Measurements from ENCODE around the gene PRKCB.

Gene PRKCB

GRCh38 chr16:23974223-23974622 lies 138.4 kb downstream of the PRKCB start:
- no peak for DNase-seq

- DNase-seq, result no peak
Observed at GRCh38 chr16:23975293-23975692, 139.5 kb downstream of the PRKCB start.

GRCh38 chr16:23976091-23976490 lies 140.3 kb downstream of the PRKCB start:
- DNase-seq, result no peak

- DNase-seq, result no peak
Observed at GRCh38 chr16:23976524-23976923, 140.7 kb downstream of the PRKCB start.

DNA sequence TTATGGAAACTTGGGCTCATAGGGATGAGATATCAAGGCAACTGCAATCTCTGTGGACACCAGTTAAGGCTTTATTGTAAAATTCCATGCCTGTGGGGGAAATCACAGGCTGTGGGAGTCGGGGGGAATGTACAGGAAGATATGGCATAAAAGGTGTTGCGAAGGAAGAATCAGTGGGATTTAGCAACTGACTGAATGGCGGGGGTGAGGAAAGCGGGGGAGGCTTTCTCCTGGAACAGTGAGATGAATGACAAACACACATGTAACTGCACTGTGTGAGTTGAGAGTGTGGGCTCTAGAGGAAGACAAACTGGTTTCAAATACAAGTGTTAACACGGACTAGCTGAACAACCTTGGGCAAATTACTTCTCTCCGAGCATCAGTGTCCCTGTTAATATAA lies 143.7 kb downstream of the PRKCB start:
- DNase-seq, result no peak

DNA sequence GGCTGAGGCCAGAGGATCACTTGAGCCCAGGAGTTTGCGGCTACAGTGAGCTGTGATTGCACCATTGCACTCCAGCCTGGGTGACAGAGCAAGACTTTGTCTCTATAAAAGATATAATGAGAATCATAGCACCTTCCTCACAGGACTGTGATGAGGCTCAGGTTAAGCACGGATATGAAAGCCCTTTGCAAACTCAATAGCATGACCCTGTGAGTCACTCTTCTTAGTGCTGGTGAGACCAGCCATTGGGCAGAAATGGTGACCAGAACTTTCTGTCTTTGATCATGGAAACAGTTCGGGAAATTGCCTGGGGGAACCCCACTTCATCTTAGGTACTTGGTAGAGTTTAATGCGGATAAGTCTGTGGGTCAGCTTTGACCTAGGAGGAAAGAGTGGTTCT lies 144.2 kb downstream of the PRKCB start:
- DNase-seq, result no peak

DNA sequence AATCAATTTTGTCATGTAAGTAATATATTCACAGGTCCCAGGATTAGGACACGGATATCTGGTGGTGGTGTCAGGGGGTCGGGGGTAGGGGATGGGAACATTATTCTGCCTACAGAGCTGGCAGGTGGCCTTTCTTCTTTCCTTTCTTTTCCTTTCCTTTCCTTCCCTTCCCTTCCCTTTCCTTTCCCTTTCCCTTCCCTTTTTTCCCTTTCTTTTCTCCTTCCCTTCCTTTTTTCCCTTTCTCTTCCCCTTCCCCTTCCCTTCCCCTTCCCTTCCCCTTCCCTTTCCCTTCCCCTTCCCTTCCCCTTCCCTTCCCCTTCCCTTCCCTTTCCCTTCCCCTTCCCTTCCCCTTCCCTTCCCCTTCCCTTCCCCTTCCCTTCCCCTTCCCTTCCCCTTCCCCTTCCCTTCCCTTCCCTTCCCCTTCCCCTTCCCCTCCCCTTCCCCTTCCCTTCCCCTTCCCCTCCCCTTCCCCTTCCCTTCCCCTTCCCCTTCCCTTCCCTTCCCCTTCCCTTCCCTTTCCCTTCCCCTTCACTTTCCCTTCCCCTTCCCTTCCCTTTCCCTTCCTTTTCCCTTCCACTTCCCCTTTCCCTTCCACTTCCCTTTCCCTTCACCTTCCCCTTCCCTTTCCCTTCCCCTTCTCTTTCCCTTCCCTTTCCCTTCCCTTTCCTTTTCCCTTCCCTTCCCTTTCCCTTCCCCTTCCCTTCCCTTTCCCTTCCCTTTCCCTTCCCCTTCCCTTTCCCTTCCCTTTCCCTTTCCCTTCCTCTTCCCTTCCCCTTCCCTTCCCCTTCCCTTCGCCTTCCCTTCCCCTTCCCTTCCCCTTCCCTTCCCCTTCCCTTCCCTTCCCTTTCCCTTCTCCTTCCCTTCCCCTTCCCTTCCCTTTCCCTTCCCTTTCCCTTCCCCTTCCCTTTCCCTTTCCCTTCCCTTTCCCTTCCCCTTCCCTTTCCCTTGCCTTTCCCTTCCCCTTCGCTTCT lies 145.9 kb downstream of the PRKCB start:
- no peak for DNase-seq

GRCh38 chr16:23986455-23986854 lies 150.7 kb downstream of the PRKCB start:
- no peak for DNase-seq

GRCh38 chr16:23987443-23987842 lies 151.7 kb downstream of the PRKCB start:
- DNase-seq, result no peak

DNA sequence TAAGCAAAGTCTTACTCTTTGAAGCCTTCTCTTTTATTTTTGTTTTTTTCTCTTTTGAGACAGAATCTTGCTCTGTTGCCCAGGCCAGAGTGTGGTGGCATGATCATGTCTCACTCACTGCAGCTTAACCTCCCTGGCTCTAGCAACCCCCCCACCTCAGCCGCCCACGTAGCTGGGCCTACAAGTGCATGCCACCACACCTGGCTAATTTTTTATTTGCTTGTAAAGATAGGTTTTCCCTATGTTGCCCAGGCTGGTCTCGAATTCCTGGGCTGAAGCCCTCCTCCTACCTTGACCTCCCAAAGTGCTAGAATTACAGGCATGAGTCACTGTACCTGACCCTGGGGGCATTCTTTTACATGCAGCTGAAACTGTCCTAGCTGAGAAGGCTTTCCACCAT lies 154.7 kb downstream of the PRKCB start:
- DNase-seq, result no peak

DNA sequence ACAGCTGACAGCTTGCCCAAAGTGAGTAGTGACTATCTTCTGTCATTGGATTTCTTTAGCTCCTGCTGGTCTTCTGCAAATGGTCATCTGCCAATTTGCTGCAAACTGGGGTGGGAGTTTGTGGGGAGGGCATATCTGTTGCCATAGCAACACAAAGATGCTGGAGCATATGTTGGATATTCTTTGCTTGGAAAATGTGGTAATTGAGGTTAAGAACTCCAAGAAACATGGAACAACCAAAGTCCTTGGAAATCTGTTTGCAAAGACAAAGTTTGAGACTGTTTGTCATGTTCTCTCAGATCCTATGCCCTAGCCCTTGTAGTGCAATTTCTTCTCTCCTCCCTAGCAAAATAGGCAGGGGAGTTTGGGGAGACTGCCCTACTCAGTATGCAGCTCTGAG lies 155.3 kb downstream of the PRKCB start:
- no peak for DNase-seq

- DNase-seq, result no peak
Observed at GRCh38 chr16:23994615-23995014, 158.8 kb downstream of the PRKCB start.

DNA sequence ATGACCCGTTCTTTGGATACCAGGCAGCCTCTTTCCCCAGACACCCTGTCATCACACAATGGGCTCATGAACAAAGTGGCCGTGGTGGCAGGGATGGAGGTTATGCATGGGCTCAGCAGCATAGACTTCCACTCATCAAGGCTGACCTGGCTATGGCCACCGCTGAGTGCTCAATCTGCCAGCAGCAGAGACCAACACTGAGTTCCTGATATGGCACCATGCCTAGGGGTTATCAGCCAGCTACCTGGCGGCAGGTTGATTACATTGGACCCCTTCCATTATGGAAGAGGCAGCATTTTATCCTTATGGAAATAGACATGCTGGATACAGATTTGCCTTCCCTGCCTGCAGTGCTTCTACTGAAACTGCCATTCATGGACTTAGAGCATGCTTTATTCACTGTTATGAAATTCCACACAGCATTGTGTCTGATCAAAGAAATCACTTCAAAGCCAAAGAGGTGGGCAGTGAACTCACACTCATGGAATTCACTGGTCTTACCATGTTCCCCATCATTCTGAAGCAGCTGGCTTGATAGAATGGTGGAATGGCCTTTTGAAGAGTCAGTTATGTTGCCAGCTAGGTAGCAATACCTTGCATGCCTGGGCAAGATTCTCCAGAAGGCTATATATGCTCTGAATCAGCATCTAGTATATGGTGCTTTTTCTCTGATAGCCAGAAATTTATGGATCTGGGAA lies 160.6 kb downstream of the PRKCB start:
- no peak for DNase-seq

DNA sequence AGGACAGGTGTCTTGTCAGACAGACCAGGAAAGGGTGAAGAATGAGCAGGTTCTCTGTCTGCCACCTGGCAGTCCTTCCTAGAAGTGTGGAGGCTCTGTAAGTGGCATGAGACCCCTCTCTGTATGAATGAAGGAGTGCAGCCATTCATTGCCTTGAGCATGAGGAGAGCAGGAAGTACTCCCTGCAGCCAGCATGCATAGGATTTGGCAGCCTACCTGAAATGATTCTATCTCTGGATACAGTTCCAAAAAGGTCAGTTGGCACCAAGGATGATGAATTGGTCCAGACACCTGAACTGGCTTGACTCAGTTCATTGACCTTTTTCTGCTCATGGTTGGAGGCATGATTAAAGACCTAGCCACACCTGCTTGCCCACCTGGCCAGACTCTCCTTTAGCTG lies 163.0 kb downstream of the PRKCB start:
- DNase-seq, result no peak

DNA sequence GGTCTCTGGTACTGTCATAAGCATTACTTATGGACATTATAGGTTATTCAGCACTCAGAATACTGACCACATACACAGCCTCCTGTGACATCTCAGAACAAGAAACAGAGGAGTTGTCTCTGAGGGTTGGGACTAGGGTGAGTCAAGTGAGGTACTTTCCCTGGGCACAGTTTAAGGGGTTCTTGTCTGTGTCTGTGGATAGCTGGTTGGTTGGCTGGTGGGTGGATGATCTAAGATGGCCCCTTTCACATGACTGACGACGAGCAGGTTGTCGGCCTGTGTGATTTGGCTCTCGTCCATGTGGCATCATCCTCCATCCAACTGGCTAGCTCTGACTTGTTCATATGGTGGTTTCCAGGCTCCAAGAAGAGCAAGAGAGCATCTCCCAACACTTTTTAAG lies 163.9 kb downstream of the PRKCB start:
- DNase-seq, result peak; percentile 51

- DNase-seq, result no peak
Observed at GRCh38 chr16:24001710-24002109, 165.9 kb downstream of the PRKCB start.

DNA sequence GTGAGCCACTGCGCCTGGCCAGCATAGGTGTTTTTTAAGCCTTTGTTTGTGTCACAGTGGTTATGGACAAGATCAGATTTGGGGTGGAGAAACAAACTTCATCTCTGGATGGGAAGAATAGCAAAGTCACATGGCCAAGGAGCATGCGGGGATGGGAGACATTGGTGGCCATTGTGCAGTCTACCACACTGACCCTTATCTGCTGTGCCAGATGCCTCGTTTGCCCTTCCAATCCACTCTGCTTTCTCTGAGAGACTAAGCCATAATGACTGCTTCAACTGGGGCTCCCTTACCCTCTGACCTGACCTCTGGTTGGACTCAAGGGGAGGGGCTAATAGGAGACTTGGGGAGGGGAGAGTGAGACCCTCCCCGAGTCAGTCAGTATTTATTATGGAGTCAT lies 166.8 kb downstream of the PRKCB start:
- DNase-seq, result no peak

- DNase-seq, result no peak
Observed at GRCh38 chr16:24005577-24005976, 169.8 kb downstream of the PRKCB start.

DNA sequence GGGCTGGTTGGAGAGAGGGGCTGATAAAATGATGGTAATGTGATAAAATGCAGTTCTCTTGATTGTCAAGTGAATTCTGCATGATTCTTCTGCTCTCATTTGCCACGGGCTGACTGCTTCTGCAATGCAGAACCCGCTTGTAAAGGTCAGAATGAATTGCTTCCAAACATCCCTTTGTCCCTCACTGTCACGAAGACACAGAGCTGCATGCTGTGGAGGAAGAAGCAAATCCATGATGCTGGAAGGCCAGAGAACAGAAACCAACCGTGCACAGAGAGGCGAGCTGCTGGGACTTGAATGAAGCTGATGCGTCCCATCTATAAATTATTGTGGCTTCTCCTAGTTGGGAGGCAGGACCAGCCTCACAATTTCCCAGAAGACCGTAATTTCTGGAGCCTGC lies 171.6 kb downstream of the PRKCB start:
- DNase-seq, result no peak

DNA sequence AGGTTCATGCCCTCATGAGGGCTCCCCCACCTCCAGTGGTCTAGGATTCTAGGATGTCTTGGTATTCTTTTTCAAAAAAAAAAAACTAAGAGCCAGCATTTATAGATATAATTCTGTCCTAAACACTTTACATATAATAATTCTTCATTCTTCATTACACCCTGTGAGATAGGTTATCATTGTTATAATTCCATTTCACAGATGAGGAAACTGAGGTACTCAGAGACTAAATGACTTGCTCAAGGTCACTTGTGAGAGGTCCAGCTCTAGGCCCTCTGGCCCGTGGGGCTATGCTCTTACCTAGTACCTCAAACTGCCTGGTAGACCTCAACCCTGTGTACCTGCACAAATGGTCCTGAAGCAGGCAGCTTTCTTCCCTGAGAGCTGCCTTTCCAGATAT lies 172.2 kb downstream of the PRKCB start:
- no peak for DNase-seq

DNA sequence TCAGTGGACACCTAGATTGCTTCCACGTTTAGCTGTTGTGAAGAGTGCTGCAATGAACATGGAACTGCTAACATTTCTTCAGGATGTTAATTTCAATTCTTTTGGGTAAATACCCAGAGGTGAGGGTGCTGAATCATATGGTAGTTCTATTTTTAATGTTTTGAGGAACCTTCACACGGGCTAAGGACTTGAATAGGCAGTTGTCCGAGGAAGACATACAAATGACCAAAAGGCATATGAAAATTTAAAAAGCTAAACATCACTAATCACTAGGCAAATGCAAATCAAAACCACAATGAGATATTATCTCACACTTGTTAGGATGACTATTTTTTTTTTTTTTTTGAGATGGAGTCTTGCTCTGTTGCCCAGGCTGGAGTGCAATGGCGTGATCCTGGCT lies 173.3 kb downstream of the PRKCB start:
- no peak for DNase-seq

GRCh38 chr16:24009955-24010354 lies 174.2 kb downstream of the PRKCB start:
- DNase-seq, result no peak

GRCh38 chr16:24010440-24011089 lies 174.8 kb downstream of the PRKCB start:
- peak; percentile 75 for DNase-seq

GRCh38 chr16:24011237-24011636 lies 175.5 kb downstream of the PRKCB start:
- no peak for DNase-seq

Data from activated CD4-positive, CD25-positive, alpha-beta regulatory T cell treated with anti-CD3 and anti-CD28 coated beads, Interleukin-2, amount 50 U/mL, for 72 hours (primary cell).